ENCODE data around the gene HAPLN2.
A peak's percentile ranks its signal among the peaks of the same experiment; 100 is the strongest.

HAPLN2 gene

GRCh38 chr1:156646738-156647211 lies 27.6 kb downstream of the HAPLN2 start:
- DNase-seq = no peak

- no peak for DNase-seq
These were observed 28.1 kb downstream of the HAPLN2 start for GRCh38 chr1:156647351-156647750.

GRCh38 chr1:156648496-156648895 lies 29.3 kb downstream of the HAPLN2 start:
- DNase-seq = no peak

- DNase-seq = no peak
These were observed 29.7 kb downstream of the HAPLN2 start for GRCh38 chr1:156648951-156649350.

GRCh38 chr1:156652131-156652991 lies 33.1 kb downstream of the HAPLN2 start:
- DNase-seq = no peak

- no peak for DNase-seq
These were observed 33.8 kb downstream of the HAPLN2 start for GRCh38 chr1:156652992-156653355.

GRCh38 chr1:156654700-156655099 lies 35.5 kb downstream of the HAPLN2 start:
- no peak for DNase-seq

GRCh38 chr1:156655151-156655903 lies 36.1 kb downstream of the HAPLN2 start:
- DNase-seq = no peak

- DNase-seq = no peak
These were observed 36.8 kb downstream of the HAPLN2 start for GRCh38 chr1:156655904-156656516.

- DNase-seq = peak; percentile 78
These were observed 37.9 kb downstream of the HAPLN2 start for GRCh38 chr1:156656806-156657740.

- DNase-seq = no peak
These were observed 38.6 kb downstream of the HAPLN2 start for GRCh38 chr1:156657741-156658319.

- no peak for DNase-seq
These were observed 39.3 kb downstream of the HAPLN2 start for GRCh38 chr1:156658496-156658895.

GRCh38 chr1:156658945-156659574 lies 39.8 kb downstream of the HAPLN2 start:
- DNase-seq = no peak

- no peak for DNase-seq
These were observed 40.4 kb downstream of the HAPLN2 start for GRCh38 chr1:156659661-156659987.

- DNase-seq = peak; percentile 98
These were observed 41.0 kb downstream of the HAPLN2 start for GRCh38 chr1:156659988-156660751.

- no peak for DNase-seq
These were observed 41.5 kb downstream of the HAPLN2 start for GRCh38 chr1:156660752-156661112.

GRCh38 chr1:156662005-156662799 lies 43.0 kb downstream of the HAPLN2 start:
- DNase-seq = no peak

GRCh38 chr1:156662800-156663055 lies 43.5 kb downstream of the HAPLN2 start:
- DNase-seq = no peak

- peak; percentile 89 for DNase-seq
These were observed 44.0 kb downstream of the HAPLN2 start for GRCh38 chr1:156663178-156663577.

- DNase-seq = peak; percentile 78
These were observed 45.0 kb downstream of the HAPLN2 start for GRCh38 chr1:156664046-156664766.

Data from femur (tissue), 1 donor.